Pancreas (tissue), 10 donors: ENCODE measurements around the gene HES7. TPM values are rescaled to one million over a fixed set of nuclear protein-coding genes. Genes with fewer than 3 reads are reported as not detected.

Experiments
- ATAC-seq, 4 donors: fragments of 200-7000 bp; cut with Tn5 transposase; one replicate each; pipeline versions ENCODE4 v1.8.0 to v1.9.1; 2020; ENCODE audit warnings: mild to moderate bottlenecking in 4 of 4, moderate library complexity in 4 of 4
- DNase-seq, 6 donors: peaks; one replicate each; pipeline ENCODE4 v3.0.0-alpha.2; 2020
- FAIRE-seq: peaks from 2 replicates; lab custom pipeline; 2012; peaks lifted over from hg19 to GRCh38; lab: Jason Lieb, UNC
- H3K27ac ChIP-seq, 4 donors: fragments of 200-600 bp; sonication (generic); 1 replicate in 3 of 4; 2 replicates in 1 of 4; pipeline versions ENCODE4 v1.5.0 to v1.8.0; 2020
- H3K27me3 ChIP-seq, 4 donors: fragments of 200-600 bp; one replicate each; pipeline ENCODE4 v1.8.0; 2021
- H3K36me3 ChIP-seq, 3 donors: fragments of 200-600 bp; sonication (generic) in 1 of 3; one replicate each; pipeline versions ENCODE4 v1.5.0 to v1.8.0; 2020 to 2021
- H3K4me1 ChIP-seq, 3 donors: fragments of 200-600 bp; one replicate each; pipeline ENCODE4 v1.8.0; 2021
- H3K4me3 ChIP-seq, 4 donors: fragments of 200-600 bp; sonication (generic) in 2 of 4; one replicate each; pipeline versions ENCODE4 v1.5.0 to v1.8.0; 2020 to 2021
- H3K9me3 ChIP-seq, 4 donors: fragments of 200-600 bp; one replicate each; pipeline ENCODE4 v1.8.0; 2021
- WGBS, 2 donors: extraction: QIAGEN DNeasy Blood & Tissue Kit; methylation state at CpG; one replicate each; pipeline ENCODE4 v1.1.7; 2013; 5-methylcytosine and 5-hydroxymethylcytosine counted together
- intact Hi-C, 3 donors: fragments of 100-400 bp; cut with DNase I; formaldehyde crosslinking; loops; one replicate each; pipeline versions ENCODE4 v1.11.1 to v1.14.2; 2022
- polyA plus RNA-seq, 2 donors: library from polyadenylated mRNA; stranded (reverse); fragments of 200-250 nt; gene quantifications; one replicate each; pipeline ENCODE4 v1.2.3, GENCODE V29; 2013
- total RNA-seq, 6 donors: library from RNA; stranded (reverse); fragmentation: NEBNext Ultra II Directional in 4 of 6; extraction: Animal tissue kit (Norgen Biotek cat#: 25700) in 4 of 6; gene quantifications; one replicate each; pipeline versions ENCODE4 v1.2.1 to v1.2.4, GENCODE V29; 2021 to 2023
- TF ChIP-seq, protein P1 (sequence below), 4 donors: fragments of 200-600 bp; sonication (generic) in 3 of 4; IDR thresholded peaks; one replicate each; pipeline versions ENCODE4 v1.5.0 to v1.8.0; 2021; ENCODE audit warnings: antibody characterized with exemption in 4 of 4
- donor health status: healthy with polysubstance abuse.
- donor health status: DM: no; HTN: no; CAD: no; lungs with moderate emphysema.
- donor health status: DM: no; HTN: no; CAD: no.
- donor health status: control.
- donor health status: control.
- donor health status: Bipolar disorder and iron deficiency.
- donor health status: DM: yes; HTN: yes; CAD: no.
- donor health status: DM: no; HTN: no; CAD: no.
- donor health status: DM: no; HTN: no; CAD: no.
- donor health status: DM: yes; HTN: yes; CAD: no.

Gene HES7
- total and polyA plus RNA-seq, 8 donors: 0.08 to 0.16 TPM; not detected in 6

DNA sequence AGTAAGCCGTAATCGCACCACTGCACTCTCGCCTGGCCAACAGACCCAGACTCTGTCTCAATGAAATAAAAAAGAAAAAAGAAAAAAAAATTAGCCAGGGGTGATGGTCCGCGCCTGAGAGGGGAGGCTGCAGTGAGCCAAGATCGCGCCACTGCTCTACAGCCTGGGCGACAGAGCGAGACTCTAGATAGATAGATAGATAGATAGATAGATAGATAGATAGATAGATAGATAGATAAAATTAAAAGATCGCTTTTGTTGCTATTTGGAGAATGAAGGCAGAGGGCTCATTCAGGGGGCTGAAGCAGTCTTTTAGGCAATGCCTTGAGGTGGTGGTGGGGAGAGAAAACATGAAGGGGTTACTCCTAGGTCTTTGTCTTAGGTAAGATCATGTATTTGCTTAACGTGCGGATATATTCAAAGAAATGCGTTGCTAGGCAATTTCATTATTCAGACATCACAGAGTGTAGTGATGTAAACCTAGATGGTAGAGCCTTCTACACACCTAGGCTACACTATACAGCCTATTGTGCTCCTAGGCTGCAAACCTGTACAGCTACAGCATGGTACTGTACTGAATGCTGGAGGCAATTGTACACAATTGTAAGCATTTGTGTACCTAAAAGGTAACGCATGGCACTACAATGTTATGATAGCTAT, 4.3 kb upstream of the HES7 start:
- H3K4me1 ChIP-seq: peaks cover 0 to 26% (median 5%) of the 10 kb centered on the region in 3 donors
- no peak overlapping the region for H3K27ac ChIP-seq
- TF ChIP-seq, protein P1, sequence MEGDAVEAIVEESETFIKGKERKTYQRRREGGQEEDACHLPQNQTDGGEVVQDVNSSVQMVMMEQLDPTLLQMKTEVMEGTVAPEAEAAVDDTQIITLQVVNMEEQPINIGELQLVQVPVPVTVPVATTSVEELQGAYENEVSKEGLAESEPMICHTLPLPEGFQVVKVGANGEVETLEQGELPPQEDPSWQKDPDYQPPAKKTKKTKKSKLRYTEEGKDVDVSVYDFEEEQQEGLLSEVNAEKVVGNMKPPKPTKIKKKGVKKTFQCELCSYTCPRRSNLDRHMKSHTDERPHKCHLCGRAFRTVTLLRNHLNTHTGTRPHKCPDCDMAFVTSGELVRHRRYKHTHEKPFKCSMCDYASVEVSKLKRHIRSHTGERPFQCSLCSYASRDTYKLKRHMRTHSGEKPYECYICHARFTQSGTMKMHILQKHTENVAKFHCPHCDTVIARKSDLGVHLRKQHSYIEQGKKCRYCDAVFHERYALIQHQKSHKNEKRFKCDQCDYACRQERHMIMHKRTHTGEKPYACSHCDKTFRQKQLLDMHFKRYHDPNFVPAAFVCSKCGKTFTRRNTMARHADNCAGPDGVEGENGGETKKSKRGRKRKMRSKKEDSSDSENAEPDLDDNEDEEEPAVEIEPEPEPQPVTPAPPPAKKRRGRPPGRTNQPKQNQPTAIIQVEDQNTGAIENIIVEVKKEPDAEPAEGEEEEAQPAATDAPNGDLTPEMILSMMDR (IDR thresholded peaks at IDR 0.05): no peak
- H3K27me3 ChIP-seq: no peaks in the 10 kb centered on the region
- ATAC-seq: no peak
- no peak overlapping the region for H3K4me3 ChIP-seq
- intact Hi-C loops: loop anchor here in 1 of 3 donors (5.0 to 10.0 kb wide), 2 partner anchors 34 to 57 kb away; partner anchors contain the start of gene VAMP2
- no peaks in the 10 kb centered on the region for H3K36me3 ChIP-seq
- 65 to 69% methylated on average over 14 of the region's 14 CpGs for WGBS, 2 donors
- no peak for FAIRE-seq
- no peak for DNase-seq
- no peaks in the 10 kb centered on the region for H3K9me3 ChIP-seq

DNA sequence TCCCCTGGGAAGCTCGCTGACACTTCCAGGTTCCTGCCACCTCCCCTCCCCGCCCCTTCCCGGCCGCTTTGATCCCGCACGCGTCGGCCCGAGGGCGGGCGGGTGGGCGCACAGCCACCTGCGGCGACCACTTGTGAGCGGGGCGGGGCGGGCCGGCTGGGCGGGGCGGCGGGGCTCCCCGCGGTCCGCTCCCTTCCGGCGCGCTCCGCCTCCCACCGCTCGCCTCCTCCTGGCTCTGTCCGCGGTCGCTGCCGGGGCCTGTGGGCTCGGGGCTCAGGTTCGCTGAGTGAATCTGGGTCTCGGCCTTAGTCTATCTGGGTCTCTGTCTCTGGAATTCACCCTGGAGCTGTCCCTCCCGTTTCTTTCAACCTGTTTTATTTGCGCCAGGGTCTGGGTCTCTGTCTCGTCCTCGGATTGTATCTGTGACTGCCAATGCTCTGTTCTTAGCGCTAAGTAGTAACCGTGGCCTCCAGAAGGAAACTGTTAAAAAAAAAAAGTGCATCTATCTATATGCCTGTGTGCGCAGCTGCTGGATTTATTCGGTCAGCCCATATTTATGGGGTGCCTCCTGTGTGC, 2.7 kb upstream of the HES7 start:
- 0% methylated on average over 34 to 45 of the region's 45 CpGs for WGBS, 2 donors
- FAIRE-seq: no peak
- no peaks in the 10 kb centered on the region for H3K36me3 ChIP-seq
- H3K4me1 ChIP-seq: peaks cover 5 to 36% (median 14%) of the 10 kb centered on the region in 3 donors
- DNase-seq: peak in 4 of 6 donors; percentile 44 to 84 (median 70)
- H3K4me3 ChIP-seq: peak overlapping the region; percentile 40 to 65 (median 53)
- H3K9me3 ChIP-seq: no peaks in the 10 kb centered on the region
- intact Hi-C loops: loop anchor here in 1 of 3 donors (5.0 to 10.0 kb wide), 2 partner anchors 36 to 58 kb away; partner anchors contain the start of gene VAMP2
- H3K27me3 ChIP-seq: peaks cover 0 to 6% (median 0%) of the 10 kb centered on the region in 4 donors
- H3K27ac ChIP-seq: peak overlapping the region in 2 of 4 donors; percentile 42 to 46
- TF ChIP-seq, protein P1 (IDR thresholded peaks at IDR 0.05): no peak
- ATAC-seq: peak; percentile 40 to 72 (median 56)

DNA sequence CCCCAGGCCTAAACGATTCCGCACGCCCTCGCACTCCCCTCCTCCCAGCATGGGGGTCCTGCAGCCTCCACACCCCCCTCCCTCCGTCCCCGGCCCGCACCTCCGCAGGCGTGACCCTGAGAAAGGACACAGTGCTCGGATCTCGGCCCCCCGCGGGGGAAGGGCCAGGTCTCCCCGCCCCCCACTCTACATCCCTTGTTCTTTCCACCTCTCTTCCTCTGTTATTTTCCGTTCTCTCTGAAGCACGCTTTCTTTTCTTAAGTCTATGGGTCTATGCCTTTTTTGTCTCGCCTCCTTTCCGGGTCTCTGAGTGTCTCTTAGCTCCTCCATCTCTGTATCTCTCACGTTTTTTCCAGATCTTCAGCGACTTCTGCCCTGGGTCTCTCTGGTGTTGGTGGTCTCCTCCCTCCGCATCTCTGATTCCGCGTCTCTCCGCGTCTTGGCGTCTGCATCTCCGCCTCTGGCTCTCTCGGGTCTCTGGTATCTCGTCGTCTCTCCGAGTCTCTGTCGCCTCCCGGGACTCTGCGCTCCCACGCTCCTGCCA, 2.1 kb upstream of the HES7 start:
- Histone ChIP-seq H3K27ac (peak overlapping the region in 1 of 4 donors; percentile 46), H3K27me3 (peaks cover 0 to 6% (median 0%) of the 10 kb centered on the region in 4 donors), H3K4me1 (peaks cover 9 to 41% (median 20%) of the 10 kb centered on the region in 3 donors), H3K9me3 (no peaks in the 10 kb centered on the region), H3K4me3 (peak overlapping the region; percentile 40 to 65 (median 53)), H3K36me3 (no peaks in the 10 kb centered on the region)
- TF ChIP-seq, protein P1 (IDR thresholded peaks at IDR 0.05): no peak
- ATAC-seq (peak in 2 of 4 donors; percentile 1 to 3), DNase-seq (peak in 2 of 6 donors; percentile 60 to 84), FAIRE-seq (no peak)
- 1% methylated on average over 34 to 35 of the region's 35 CpGs for WGBS, 2 donors
- intact Hi-C loops: loop anchor here in 1 of 3 donors (5.0 to 10.0 kb wide), 2 partner anchors 36 to 59 kb away; partner anchors contain the start of gene VAMP2

DNA sequence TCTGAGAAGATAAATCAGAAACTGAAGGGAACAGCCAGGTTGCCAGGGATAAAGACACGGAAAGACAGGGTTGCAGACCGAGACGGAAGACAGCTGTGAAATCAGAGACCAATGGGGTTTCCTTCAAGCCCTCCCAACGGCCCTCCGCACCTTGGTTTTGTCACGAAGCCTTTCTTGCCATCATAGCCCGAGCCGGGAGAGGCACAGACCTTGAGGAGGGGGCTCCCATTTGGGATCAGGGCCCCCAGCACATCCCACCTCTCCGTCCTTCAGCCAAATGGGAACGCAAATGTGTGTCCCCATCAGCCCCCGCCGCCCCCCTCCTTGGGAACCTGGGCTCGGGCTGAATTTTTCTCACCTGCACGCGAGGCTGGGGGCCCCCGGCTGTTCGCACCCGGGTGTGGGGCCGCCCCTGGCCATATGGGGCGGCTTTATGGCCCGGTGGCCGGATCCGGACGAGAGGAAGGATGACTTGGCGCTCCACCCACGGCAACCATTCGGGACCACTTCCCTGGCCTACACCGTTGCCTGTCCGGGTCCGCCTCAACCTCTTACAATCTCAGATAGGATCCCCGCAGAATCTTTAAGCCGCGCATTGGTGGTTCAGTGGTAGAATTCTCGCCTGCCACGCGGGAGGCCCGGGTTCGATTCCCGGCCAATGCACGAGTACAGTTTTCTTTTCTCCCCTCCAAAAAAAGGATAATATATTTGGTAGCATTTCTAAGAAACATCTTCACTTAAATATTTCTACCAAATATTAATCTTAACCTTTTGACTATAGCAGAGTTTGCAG, 1.4 kb upstream of the HES7 start:
- no peak for FAIRE-seq
- 2 to 4% methylated on average over 37 to 40 of the region's 40 CpGs for WGBS, 2 donors
- peak overlapping the region; percentile 40 to 65 (median 53) for H3K4me3 ChIP-seq
- intact Hi-C loops: loop anchor here in 1 of 3 donors (5.0 to 10.0 kb wide), 2 partner anchors 37 to 59 kb away; partner anchors contain the start of gene VAMP2
- peak overlapping the region in 1 of 4 donors; percentile 46 for H3K27ac ChIP-seq
- ATAC-seq: peak; percentile 46 to 69 (median 60)
- TF ChIP-seq, protein P1 (IDR thresholded peaks at IDR 0.05): no peak
- H3K36me3 ChIP-seq: no peaks in the 10 kb centered on the region
- H3K27me3 ChIP-seq: peaks cover 0 to 6% (median 0%) of the 10 kb centered on the region in 4 donors
- H3K4me1 ChIP-seq: peaks cover 11 to 44% (median 20%) of the 10 kb centered on the region in 3 donors
- H3K9me3 ChIP-seq: no peaks in the 10 kb centered on the region
- DNase-seq: peak; percentile 65 to 92 (median 87)
